Measurements from ENCODE around the gene JUP.
A peak's percentile ranks its signal among the peaks of the same experiment; 100 is the strongest.

JUP gene

GRCh38 chr17:41750862-41751261 lies 35.6 kb downstream of the JUP start:
- no peak for DNase-seq

- no peak for DNase-seq
Observed at GRCh38 chr17:41748275-41748674, 38.2 kb downstream of the JUP start.

- DNase-seq: no peak
Observed at GRCh38 chr17:41741709-41742108, 44.8 kb downstream of the JUP start.

GRCh38 chr17:41740506-41740905 lies 46.0 kb downstream of the JUP start:
- no peak for DNase-seq

GRCh38 chr17:41739661-41740352 lies 46.7 kb downstream of the JUP start:
- DNase-seq: no peak

- no peak for DNase-seq
Observed at GRCh38 chr17:41738801-41739112, 47.8 kb downstream of the JUP start.

- DNase-seq: peak; percentile 67
Observed at GRCh38 chr17:41738077-41738800, 48.3 kb downstream of the JUP start.

GRCh38 chr17:41737680-41738023 lies 48.9 kb downstream of the JUP start:
- DNase-seq: no peak

GRCh38 chr17:41736983-41737679 lies 49.4 kb downstream of the JUP start:
- no peak for DNase-seq

GRCh38 chr17:41735744-41736143 lies 50.8 kb downstream of the JUP start:
- no peak for DNase-seq

GRCh38 chr17:41734949-41735313 lies 51.6 kb downstream of the JUP start:
- DNase-seq: no peak

- DNase-seq: no peak
Observed at GRCh38 chr17:41734139-41734948, 52.2 kb downstream of the JUP start, which contains the start of gene HAP1. TSS of gene HAP1 (minus strand) at chr17:41734643. CDS start at chr17:41734634, 9 bp downstream.

GRCh38 chr17:41733348-41734138 lies 53.0 kb downstream of the JUP start:
- DNase-seq: peak; percentile 1

- no peak for DNase-seq
Observed at GRCh38 chr17:41731836-41732235, 54.7 kb downstream of the JUP start.

GRCh38 chr17:41730479-41730878 lies 56.0 kb downstream of the JUP start:
- peak; percentile 8 for DNase-seq

- DNase-seq: no peak
Observed at GRCh38 chr17:41728056-41728455, 58.5 kb downstream of the JUP start.

- no peak for DNase-seq
Observed at GRCh38 chr17:41725134-41725533, 61.4 kb downstream of the JUP start.

GRCh38 chr17:41724476-41725050 lies 61.9 kb downstream of the JUP start:
- no peak for DNase-seq

- DNase-seq: no peak
Observed at GRCh38 chr17:41723801-41724475, 62.6 kb downstream of the JUP start.

GRCh38 chr17:41722231-41722630 lies 64.3 kb downstream of the JUP start:
- no peak for DNase-seq

- no peak for DNase-seq
Observed at GRCh38 chr17:41718287-41718645, 68.2 kb downstream of the JUP start.
